ENCODE results near the gene NOL4L. TPM values are rescaled to one million over a fixed set of nuclear protein-coding genes. Genes with fewer than 3 reads are reported as not detected.
A peak's percentile ranks its signal among the peaks of the same experiment; 100 is the strongest.

The NOL4L gene
- total and polyA plus RNA-seq, 2 experiments from 2014 or later: 38.8 to 39.2 TPM

GRCh38 chr20:32527447-32528055 is 57.6 kb downstream of the NOL4L start:
- H3K27me3 Mint-ChIP-seq (ENCODE audit: insufficient read depth, low read depth, poor library complexity): peaks cover 13% of the 10 kb centered on the region
- no peak for TF ChIP-seq POLR2AphosphoS5 (IDR thresholded peaks at IDR 0.05; ENCODE audit: low read depth)
- no peak for TF ChIP-seq STAT1 (IDR thresholded peaks at IDR 0.05; ENCODE audit: unreplicated experiment)
- TF ChIP-seq, protein P1, sequence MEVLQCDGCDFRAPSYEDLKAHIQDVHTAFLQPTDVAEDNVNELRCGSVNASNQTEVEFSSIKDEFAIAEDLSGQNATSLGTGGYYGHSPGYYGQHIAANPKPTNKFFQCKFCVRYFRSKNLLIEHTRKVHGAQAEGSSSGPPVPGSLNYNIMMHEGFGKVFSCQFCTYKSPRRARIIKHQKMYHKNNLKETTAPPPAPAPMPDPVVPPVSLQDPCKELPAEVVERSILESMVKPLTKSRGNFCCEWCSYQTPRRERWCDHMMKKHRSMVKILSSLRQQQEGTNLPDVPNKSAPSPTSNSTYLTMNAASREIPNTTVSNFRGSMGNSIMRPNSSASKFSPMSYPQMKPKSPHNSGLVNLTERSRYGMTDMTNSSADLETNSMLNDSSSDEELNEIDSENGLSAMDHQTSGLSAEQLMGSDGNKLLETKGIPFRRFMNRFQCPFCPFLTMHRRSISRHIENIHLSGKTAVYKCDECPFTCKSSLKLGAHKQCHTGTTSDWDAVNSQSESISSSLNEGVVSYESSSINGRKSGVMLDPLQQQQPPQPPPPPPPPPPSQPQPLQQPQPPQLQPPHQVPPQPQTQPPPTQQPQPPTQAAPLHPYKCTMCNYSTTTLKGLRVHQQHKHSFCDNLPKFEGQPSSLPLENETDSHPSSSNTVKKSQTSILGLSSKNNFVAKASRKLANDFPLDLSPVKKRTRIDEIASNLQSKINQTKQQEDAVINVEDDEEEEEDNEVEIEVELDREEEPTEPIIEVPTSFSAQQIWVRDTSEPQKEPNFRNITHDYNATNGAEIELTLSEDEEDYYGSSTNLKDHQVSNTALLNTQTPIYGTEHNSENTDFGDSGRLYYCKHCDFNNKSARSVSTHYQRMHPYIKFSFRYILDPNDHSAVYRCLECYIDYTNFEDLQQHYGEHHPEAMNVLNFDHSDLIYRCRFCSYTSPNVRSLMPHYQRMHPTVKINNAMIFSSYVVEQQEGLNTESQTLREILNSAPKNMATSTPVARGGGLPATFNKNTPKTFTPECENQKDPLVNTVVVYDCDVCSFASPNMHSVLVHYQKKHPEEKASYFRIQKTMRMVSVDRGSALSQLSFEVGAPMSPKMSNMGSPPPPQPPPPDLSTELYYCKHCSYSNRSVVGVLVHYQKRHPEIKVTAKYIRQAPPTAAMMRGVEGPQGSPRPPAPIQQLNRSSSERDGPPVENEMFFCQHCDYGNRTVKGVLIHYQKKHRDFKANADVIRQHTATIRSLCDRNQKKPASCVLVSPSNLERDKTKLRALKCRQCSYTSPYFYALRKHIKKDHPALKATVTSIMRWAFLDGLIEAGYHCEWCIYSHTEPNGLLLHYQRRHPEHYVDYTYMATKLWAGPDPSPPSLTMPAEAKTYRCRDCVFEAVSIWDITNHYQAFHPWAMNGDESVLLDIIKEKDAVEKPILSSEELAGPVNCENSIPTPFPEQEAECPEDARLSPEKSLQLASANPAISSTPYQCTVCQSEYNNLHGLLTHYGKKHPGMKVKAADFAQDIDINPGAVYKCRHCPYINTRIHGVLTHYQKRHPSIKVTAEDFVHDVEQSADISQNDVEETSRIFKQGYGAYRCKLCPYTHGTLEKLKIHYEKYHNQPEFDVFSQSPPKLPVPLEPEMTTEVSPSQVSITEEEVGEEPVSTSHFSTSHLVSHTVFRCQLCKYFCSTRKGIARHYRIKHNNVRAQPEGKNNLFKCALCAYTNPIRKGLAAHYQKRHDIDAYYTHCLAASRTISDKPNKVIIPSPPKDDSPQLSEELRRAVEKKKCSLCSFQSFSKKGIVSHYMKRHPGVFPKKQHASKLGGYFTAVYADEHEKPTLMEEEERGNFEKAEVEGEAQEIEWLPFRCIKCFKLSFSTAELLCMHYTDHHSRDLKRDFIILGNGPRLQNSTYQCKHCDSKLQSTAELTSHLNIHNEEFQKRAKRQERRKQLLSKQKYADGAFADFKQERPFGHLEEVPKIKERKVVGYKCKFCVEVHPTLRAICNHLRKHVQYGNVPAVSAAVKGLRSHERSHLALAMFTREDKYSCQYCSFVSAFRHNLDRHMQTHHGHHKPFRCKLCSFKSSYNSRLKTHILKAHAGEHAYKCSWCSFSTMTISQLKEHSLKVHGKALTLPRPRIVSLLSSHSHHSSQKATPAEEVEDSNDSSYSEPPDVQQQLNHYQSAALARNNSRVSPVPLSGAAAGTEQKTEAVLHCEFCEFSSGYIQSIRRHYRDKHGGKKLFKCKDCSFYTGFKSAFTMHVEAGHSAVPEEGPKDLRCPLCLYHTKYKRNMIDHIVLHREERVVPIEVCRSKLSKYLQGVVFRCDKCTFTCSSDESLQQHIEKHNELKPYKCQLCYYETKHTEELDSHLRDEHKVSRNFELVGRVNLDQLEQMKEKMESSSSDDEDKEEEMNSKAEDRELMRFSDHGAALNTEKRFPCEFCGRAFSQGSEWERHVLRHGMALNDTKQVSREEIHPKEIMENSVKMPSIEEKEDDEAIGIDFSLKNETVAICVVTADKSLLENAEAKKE (CRISPR knock-in tag; IDR thresholded peaks at IDR 0.05): no peak
- no peak for TF ChIP-seq EZH2 (IDR thresholded peaks at IDR 0.05; ENCODE audit: low read depth, unreplicated experiment)
- no peak for TF ChIP-seq EZH2phosphoT487 (IDR thresholded peaks at IDR 0.05; ENCODE audit: unreplicated experiment)
- TF ChIP-seq CTCF (conservative IDR thresholded peaks at IDR 0.05; ENCODE audit: low read depth in 2 of 2): no peak
- TF ChIP-seq REST (IDR thresholded peaks at IDR 0.05; ENCODE audit: unreplicated experiment): no peak
- TF ChIP-seq NANOG (IDR thresholded peaks at IDR 0.05; ENCODE audit: borderline replicate concordance): no peak
- TF ChIP-seq ZNF331 (CRISPR knock-in tag; IDR thresholded peaks at IDR 0.05; ENCODE audit: low read depth): no peak
- TF ChIP-seq, protein P2, sequence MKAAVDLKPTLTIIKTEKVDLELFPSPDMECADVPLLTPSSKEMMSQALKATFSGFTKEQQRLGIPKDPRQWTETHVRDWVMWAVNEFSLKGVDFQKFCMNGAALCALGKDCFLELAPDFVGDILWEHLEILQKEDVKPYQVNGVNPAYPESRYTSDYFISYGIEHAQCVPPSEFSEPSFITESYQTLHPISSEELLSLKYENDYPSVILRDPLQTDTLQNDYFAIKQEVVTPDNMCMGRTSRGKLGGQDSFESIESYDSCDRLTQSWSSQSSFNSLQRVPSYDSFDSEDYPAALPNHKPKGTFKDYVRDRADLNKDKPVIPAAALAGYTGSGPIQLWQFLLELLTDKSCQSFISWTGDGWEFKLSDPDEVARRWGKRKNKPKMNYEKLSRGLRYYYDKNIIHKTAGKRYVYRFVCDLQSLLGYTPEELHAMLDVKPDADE (IDR thresholded peaks at IDR 0.05): no peak
- TF ChIP-seq CREB1 (CRISPR knock-in tag; IDR thresholded peaks at IDR 0.05; ENCODE audit: low read depth): no peak
- Histone ChIP-seq H3K4me3 (no peak overlapping the region), H4K20me1 (replicated peaks; ENCODE audit: insufficient read depth) (no peaks in the 10 kb centered on the region; the same call in 1 of the 2 replicates), H3K4me2 (no peak overlapping the region; the same call in 1 of the 2 replicates), H3K79me2 (replicated peaks; ENCODE audit: insufficient read depth) (no peaks in the 10 kb centered on the region), H3K27me3 (ENCODE audit: insufficient read depth) (no peaks in the 10 kb centered on the region), H2AFZ (peak overlapping the region; percentile 89), H3K27ac (ENCODE audit: low read depth) (no peak overlapping the region), H3F3A (replicated peaks; ENCODE audit: low read depth) (no peaks in the 10 kb centered on the region; the same call in 1 of the 2 replicates), H3K4me1 (ENCODE audit: insufficient read depth) (peaks cover 14% of the 10 kb centered on the region; the same call in 1 of the 2 replicates), H3K36me3 (ENCODE audit: insufficient read depth) (no peaks in the 10 kb centered on the region), H3K9me2 (ENCODE audit: insufficient read depth) (no peaks in the 10 kb centered on the region)
- peaks cover 10% of the 10 kb centered on the region for H3K4me1 Mint-ChIP-seq
- no peak overlapping the region for H3K27ac Mint-ChIP-seq
- DNase-seq (ENCODE audit: low spot score) (no peak), ATAC-seq (peak; percentile 29)
- no peaks in the 10 kb centered on the region for H3K9me3 Mint-ChIP-seq
- H3K4me3 Mint-ChIP-seq: no peak overlapping the region
- no peaks in the 10 kb centered on the region for H3K36me3 Mint-ChIP-seq (ENCODE audit: low read depth)

Data from GM23338 (cell line).